Measurements from ENCODE around the gene DCAF4. TPM values are rescaled to one million over a fixed set of nuclear protein-coding genes. Genes with fewer than 3 reads are reported as not detected.

The DCAF4 gene, protein sequence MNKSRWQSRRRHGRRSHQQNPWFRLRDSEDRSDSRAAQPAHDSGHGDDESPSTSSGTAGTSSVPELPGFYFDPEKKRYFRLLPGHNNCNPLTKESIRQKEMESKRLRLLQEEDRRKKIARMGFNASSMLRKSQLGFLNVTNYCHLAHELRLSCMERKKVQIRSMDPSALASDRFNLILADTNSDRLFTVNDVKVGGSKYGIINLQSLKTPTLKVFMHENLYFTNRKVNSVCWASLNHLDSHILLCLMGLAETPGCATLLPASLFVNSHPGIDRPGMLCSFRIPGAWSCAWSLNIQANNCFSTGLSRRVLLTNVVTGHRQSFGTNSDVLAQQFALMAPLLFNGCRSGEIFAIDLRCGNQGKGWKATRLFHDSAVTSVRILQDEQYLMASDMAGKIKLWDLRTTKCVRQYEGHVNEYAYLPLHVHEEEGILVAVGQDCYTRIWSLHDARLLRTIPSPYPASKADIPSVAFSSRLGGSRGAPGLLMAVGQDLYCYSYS
- 9.5 and 10.6 TPM in 2 replicates for total RNA-seq
- long read RNA-seq, transcript DCAF4-202 (14 exons, 2,024 nt): major isoform, 5 of 19 reads
- long read RNA-seq, partial matches to known transcripts: 3 of 19 reads
- long read RNA-seq, other reads (novel, unspliced or antisense): 11 of 19 reads

DNA sequence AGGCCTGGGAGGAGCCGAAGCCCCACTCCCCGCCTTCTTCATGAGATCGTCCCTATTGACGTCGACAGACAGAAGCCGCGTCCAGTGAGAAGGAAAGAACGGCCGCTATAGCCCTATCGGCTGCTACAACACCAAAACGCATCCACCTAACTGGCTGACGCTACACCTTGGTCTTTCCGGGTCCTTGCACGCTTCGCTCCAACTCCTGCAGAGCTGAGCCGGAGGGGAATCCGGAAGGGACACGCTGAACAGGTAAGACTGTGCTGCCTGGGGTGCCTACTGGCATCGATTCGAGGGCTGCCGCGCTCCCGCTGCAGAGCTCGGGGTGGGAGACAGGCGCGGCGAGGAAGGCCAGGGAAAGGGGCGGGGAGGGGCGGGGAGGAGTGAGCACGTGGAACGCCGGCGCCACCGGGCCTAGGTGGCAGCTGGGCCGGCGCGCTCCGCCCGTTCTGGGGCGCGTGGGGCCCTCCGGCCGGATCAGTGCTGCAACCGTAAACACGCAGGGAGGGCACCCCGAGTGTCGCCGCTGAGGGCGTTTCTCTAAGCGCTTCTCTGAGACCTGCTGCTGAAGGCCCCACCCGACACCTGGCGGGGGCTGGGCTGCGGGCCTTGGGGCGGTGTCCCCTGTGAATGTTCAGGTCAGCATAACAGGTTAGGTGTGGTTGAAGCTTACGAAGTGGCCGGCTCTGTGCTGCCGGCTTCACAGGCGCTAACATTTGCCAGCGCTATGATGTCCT, at the start of gene DCAF4:
Gene DCAF4, plus strand, starts transcription at position 173 of the 737 bp plus-strand sequence. CDS start 11,515 bp downstream, outside the sequence.
- Mint-ChIP-seq H3K27me3 (ENCODE audit: low read depth) (peaks cover 10% of the 10 kb centered on the region), H3K4me1 (peaks cover 15% of the 10 kb centered on the region), H3K36me3 (ENCODE audit: low read depth) (no peaks in the 10 kb centered on the region), H3K9me3 (no peaks in the 10 kb centered on the region), H3K4me3 (peak within 1 kb of the TSS; percentile 99), H3K27ac (ENCODE audit: unreplicated experiment) (peak within 1 kb of the TSS; percentile 71)
- DNase-seq (ENCODE audit: low read depth, low spot score): peak; percentile 88
- no peak for TF ChIP-seq CTCF (conservative IDR thresholded peaks at IDR 0.05)

DNA sequence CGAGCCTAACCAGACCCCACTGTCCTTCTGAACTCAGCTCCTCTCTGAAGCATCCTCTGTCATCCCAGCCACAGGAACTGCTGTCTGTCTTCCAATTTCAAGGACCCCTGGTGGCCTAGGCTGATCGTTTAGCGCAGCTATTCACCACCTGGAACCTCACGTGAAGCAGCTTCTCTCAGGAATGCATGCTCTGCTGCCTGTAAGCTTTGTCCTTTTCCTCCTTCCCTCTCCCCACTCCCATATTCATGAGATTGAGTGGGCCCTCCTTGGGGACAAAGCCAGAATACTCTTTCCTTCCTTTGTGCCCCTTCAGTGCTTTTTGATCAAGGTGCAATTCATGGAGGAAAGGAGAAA, 49.6 kb upstream of the DCAF4 start:
- TF ChIP-seq CTCF (conservative IDR thresholded peaks at IDR 0.05): no peak
- DNase-seq (ENCODE audit: low read depth, low spot score): no peak
- Mint-ChIP-seq H3K4me1 (peaks cover 15% of the 10 kb centered on the region), H3K27ac (ENCODE audit: unreplicated experiment) (peak overlapping the region; percentile 62), H3K9me3 (no peaks in the 10 kb centered on the region), H3K36me3 (ENCODE audit: low read depth) (no peaks in the 10 kb centered on the region), H3K4me3 (no peak overlapping the region), H3K27me3 (ENCODE audit: low read depth) (peaks cover 2% of the 10 kb centered on the region)

GRCh38 chr14:72878746-72879145, 47.5 kb upstream of the DCAF4 start:
- no peak for TF ChIP-seq CTCF (conservative IDR thresholded peaks at IDR 0.05)
- DNase-seq (ENCODE audit: low read depth, low spot score): no peak
- H3K36me3 Mint-ChIP-seq (ENCODE audit: low read depth): no peaks in the 10 kb centered on the region
- no peaks in the 10 kb centered on the region for H3K9me3 Mint-ChIP-seq
- H3K4me3 Mint-ChIP-seq: no peak overlapping the region
- peaks cover 21% of the 10 kb centered on the region for H3K4me1 Mint-ChIP-seq
- no peak overlapping the region for H3K27ac Mint-ChIP-seq (ENCODE audit: unreplicated experiment)
- H3K27me3 Mint-ChIP-seq (ENCODE audit: low read depth): peaks cover 6% of the 10 kb centered on the region

DNA sequence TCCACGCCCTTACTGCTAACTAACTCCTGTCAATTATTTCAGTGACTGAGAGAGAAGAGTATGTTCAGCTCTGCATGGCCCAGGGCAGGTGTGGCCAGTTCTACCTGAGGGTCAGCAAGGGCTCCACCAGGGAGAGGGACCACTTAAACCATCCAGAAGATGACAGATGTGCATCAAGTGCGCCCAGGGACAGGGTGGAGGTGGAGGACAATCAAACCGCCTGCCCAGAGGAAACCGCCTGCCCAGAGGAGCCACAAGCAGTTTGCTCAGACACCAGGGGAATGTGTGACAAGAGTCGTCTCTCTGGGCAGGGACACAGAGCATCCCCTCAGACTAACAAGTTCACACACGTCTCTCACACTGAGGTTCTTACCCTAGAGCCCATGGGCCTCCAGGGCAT, 46.8 kb upstream of the DCAF4 start:
- DNase-seq (ENCODE audit: low read depth, low spot score): no peak
- Mint-ChIP-seq H3K9me3 (no peaks in the 10 kb centered on the region), H3K4me1 (peaks cover 25% of the 10 kb centered on the region), H3K27ac (ENCODE audit: unreplicated experiment) (no peak overlapping the region), H3K36me3 (ENCODE audit: low read depth) (no peaks in the 10 kb centered on the region), H3K4me3 (no peak overlapping the region), H3K27me3 (ENCODE audit: low read depth) (peaks cover 6% of the 10 kb centered on the region)
- TF ChIP-seq CTCF (conservative IDR thresholded peaks at IDR 0.05): no peak

DNA sequence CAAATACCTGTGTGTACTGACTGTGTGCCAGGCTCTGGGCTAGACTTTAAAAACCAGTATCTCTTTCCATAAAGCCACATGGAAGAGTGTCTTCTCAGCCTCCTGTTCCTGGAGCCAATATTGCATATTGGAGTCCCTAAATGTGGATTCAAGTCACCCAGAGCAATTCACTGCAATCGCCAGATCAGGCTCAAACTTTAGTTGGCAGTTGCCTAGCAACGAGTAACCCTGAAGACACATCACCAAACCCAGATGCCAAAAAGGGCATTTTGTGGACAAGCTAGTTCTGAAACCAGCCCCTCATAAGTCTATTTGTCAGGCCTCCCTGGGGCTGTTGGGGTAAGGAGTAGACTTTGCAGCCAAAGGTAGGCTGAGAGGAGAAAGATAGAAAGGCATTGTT, 46.1 kb upstream of the DCAF4 start:
- no peak overlapping the region for H3K4me3 Mint-ChIP-seq
- peaks cover 6% of the 10 kb centered on the region for H3K27me3 Mint-ChIP-seq (ENCODE audit: low read depth)
- no peaks in the 10 kb centered on the region for H3K36me3 Mint-ChIP-seq (ENCODE audit: low read depth)
- H3K4me1 Mint-ChIP-seq: peaks cover 25% of the 10 kb centered on the region
- DNase-seq (ENCODE audit: low read depth, low spot score): no peak
- H3K27ac Mint-ChIP-seq (ENCODE audit: unreplicated experiment): no peak overlapping the region
- no peak for TF ChIP-seq CTCF (conservative IDR thresholded peaks at IDR 0.05)
- H3K9me3 Mint-ChIP-seq: no peaks in the 10 kb centered on the region

All from neural crest cell (in vitro differentiated cells).